HG02938 (cell line): ENCODE measurements around the gene DLGAP4.
"Not testable (repeated sequence)": the region's sequence is repeated elsewhere in the genome, so short reads cannot be mapped to it uniquely, and the experiment has no call there.

Source experiments
- ATAC-seq: cut with Tn5 transposase; IDR thresholded peaks from one replicate; pipeline ENCODE4 v1.9.1; 2021; ENCODE audit warnings: mild to moderate bottlenecking, moderate library complexity; ENCODE audit not compliant: unreplicated experiment

The DLGAP4 gene

GRCh38 chr20:36372666-36373065 is 66.5 kb downstream of the DLGAP4 start:
- no peak for ATAC-seq

GRCh38 chr20:36373089-36373488 is 67.0 kb downstream of the DLGAP4 start:
- no peak for ATAC-seq

- ATAC-seq, result no peak
These were observed 68.9 kb downstream of the DLGAP4 start for GRCh38 chr20:36374995-36375394.

- ATAC-seq, result no peak
These were observed 71.5 kb downstream of the DLGAP4 start for GRCh38 chr20:36377348-36378326.

GRCh38 chr20:36378686-36379085 is 72.5 kb downstream of the DLGAP4 start:
- no peak for ATAC-seq

- ATAC-seq, result not testable (repeated sequence)
These were observed 73.8 kb downstream of the DLGAP4 start for GRCh38 chr20:36379914-36380313.

- ATAC-seq, result no peak
These were observed 78.0 kb downstream of the DLGAP4 start for GRCh38 chr20:36384022-36384619.

- ATAC-seq, result no peak
These were observed 79.4 kb downstream of the DLGAP4 start for GRCh38 chr20:36385503-36385902.

- no peak for ATAC-seq
These were observed 80.1 kb downstream of the DLGAP4 start for GRCh38 chr20:36386236-36386635.

- no peak for ATAC-seq
These were observed 84.1 kb downstream of the DLGAP4 start for GRCh38 chr20:36390269-36390668.

GRCh38 chr20:36390719-36391415 is 84.7 kb downstream of the DLGAP4 start:
- ATAC-seq, result no peak

- no peak for ATAC-seq
These were observed 85.3 kb downstream of the DLGAP4 start for GRCh38 chr20:36391456-36391855.

GRCh38 chr20:36391955-36392354 is 85.8 kb downstream of the DLGAP4 start:
- no peak for ATAC-seq

- no peak for ATAC-seq
These were observed 86.8 kb downstream of the DLGAP4 start for GRCh38 chr20:36392989-36393388.

GRCh38 chr20:36394340-36394965 is 88.3 kb downstream of the DLGAP4 start:
- no peak for ATAC-seq

- no peak for ATAC-seq
These were observed 90.2 kb downstream of the DLGAP4 start for GRCh38 chr20:36396340-36396739.

GRCh38 chr20:36396847-36397630 is 90.9 kb downstream of the DLGAP4 start:
- ATAC-seq, result no peak

- ATAC-seq, result no peak
These were observed 92.4 kb downstream of the DLGAP4 start for GRCh38 chr20:36398515-36398914.

GRCh38 chr20:36399147-36399968 is 93.2 kb downstream of the DLGAP4 start:
- ATAC-seq, result no peak
